Measurements from ENCODE around the gene SLFN14. TPM values are rescaled to one million over a fixed set of nuclear protein-coding genes. Genes with fewer than 3 reads are reported as not detected.

Gene SLFN14
- total RNA-seq, 1 experiment from 2014 or later = not detected

DNA sequence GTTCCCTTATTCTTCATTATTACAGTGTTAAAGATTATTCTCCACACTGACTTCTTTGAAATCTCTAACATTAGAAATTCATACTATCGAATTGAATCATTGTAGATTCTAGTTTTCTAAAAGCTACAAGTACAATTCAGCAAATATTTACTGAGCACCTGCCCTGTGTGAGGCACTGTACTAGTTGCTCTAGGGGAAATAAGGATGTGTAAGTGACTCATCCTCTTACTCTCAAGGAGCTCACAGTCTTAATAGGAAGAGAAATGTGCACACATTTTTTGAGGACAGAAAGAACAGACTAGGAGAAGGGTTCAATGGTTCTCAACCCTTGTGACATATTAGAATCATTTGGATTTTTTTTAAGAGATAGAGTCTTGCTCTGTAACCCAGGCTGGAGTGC lies 15.5 kb downstream of the SLFN14 start:
- no peak for DNase-seq (ENCODE audit: unreplicated experiment)
- ChIA-PET POLR2A (no interaction called here), CTCF (interaction anchor here (0.6 to 17.2 kb wide), 5 partner anchors 8 to 376 kb away, joined by 3 to 394 read pairs (median 3); no protein-coding TSS in a partner anchor)
- no peaks in the 10 kb centered on the region for H3K4me1 Mint-ChIP-seq (ENCODE audit: insufficient read depth, unreplicated experiment)
- TF ChIP-seq, protein P1, sequence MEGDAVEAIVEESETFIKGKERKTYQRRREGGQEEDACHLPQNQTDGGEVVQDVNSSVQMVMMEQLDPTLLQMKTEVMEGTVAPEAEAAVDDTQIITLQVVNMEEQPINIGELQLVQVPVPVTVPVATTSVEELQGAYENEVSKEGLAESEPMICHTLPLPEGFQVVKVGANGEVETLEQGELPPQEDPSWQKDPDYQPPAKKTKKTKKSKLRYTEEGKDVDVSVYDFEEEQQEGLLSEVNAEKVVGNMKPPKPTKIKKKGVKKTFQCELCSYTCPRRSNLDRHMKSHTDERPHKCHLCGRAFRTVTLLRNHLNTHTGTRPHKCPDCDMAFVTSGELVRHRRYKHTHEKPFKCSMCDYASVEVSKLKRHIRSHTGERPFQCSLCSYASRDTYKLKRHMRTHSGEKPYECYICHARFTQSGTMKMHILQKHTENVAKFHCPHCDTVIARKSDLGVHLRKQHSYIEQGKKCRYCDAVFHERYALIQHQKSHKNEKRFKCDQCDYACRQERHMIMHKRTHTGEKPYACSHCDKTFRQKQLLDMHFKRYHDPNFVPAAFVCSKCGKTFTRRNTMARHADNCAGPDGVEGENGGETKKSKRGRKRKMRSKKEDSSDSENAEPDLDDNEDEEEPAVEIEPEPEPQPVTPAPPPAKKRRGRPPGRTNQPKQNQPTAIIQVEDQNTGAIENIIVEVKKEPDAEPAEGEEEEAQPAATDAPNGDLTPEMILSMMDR (IDR thresholded peaks at IDR 0.05; ENCODE audit: unreplicated experiment) = no peak
- H3K27ac Mint-ChIP-seq (ENCODE audit: low read depth, unreplicated experiment) = no peak overlapping the region
- H3K9me3 Mint-ChIP-seq (ENCODE audit: unreplicated experiment) = no peaks in the 10 kb centered on the region
- intact Hi-C loops (cut with micrococcal nuclease) = no loop called here
- no peak overlapping the region for H3K4me3 Mint-ChIP-seq (ENCODE audit: unreplicated experiment)
- peaks cover 55% of the 10 kb centered on the region for H3K27me3 Mint-ChIP-seq (ENCODE audit: insufficient read depth, unreplicated experiment)
- BruUV-seq (replicated peaks) = no TSS peak
- H3K36me3 Mint-ChIP-seq (ENCODE audit: insufficient read depth, unreplicated experiment) = no peaks in the 10 kb centered on the region

DNA sequence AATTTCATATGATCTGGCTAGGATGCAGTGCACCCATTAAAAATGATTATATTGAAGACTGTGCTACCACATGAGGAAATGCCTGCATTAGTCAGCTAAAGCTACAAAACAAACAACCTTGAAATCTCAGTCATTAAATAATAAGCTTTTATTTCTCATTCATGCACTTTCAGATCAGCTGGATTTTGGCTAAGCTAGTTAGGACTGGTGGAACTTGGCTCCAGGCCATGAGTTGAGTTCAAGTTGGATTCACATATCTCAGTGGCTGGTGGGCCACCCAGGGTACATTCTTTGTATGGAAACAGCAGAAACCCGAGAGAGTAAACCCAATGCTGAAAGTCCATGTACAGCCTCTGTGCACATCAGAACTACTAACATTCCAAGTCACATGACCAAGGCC lies 16.8 kb downstream of the SLFN14 start:
- Mint-ChIP-seq H3K4me3 (ENCODE audit: unreplicated experiment) (no peak overlapping the region), H3K27ac (ENCODE audit: low read depth, unreplicated experiment) (no peak overlapping the region), H3K27me3 (ENCODE audit: insufficient read depth, unreplicated experiment) (peaks cover 42% of the 10 kb centered on the region), H3K36me3 (ENCODE audit: insufficient read depth, unreplicated experiment) (no peaks in the 10 kb centered on the region), H3K9me3 (ENCODE audit: unreplicated experiment) (no peaks in the 10 kb centered on the region), H3K4me1 (ENCODE audit: insufficient read depth, unreplicated experiment) (no peaks in the 10 kb centered on the region)
- intact Hi-C loops (cut with micrococcal nuclease) = no loop called here
- POLR2A ChIA-PET = interaction anchor here (0.9 kb wide), 1 partner anchor 35 kb away, joined by 3 read pairs; the partner anchor contains the start of gene PEX12
- TF ChIP-seq, protein P1 (IDR thresholded peaks at IDR 0.05; ENCODE audit: unreplicated experiment) = no peak
- DNase-seq (ENCODE audit: unreplicated experiment) = no peak
- CTCF ChIA-PET = interaction anchor here (0.6 to 17.2 kb wide), 2 partner anchors 233 to 403 kb away, joined by 3 to 394 read pairs; no protein-coding TSS in a partner anchor
- BruUV-seq (replicated peaks) = no TSS peak

DNA sequence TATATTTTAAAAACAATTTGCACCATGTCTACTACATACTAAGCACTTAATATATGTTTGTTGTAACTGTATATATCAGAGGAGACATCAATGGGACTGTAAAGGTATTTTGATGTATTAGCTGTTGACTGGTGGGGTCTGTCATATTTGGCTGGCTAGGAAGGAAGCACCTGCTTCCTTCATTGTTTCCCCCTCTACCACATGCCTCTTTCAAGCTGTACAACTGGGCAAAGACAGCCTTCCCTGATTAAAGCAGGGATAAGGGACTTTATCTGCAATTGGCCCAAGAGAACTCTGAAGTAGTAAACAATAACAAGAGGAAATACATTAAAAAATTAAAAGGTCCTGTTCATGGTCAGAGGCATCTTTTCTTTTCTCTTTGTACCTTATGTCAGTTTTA lies 17.6 kb downstream of the SLFN14 start:
- BruUV-seq (replicated peaks) = no TSS peak
- no peak overlapping the region for H3K4me3 Mint-ChIP-seq (ENCODE audit: unreplicated experiment)
- intact Hi-C loops (cut with micrococcal nuclease) = no loop called here
- DNase-seq (ENCODE audit: unreplicated experiment) = no peak
- POLR2A ChIA-PET = interaction anchor here (0.6 kb wide), 1 partner anchor 20 kb away, joined by 3 read pairs; no protein-coding TSS in a partner anchor
- no peak overlapping the region for H3K27ac Mint-ChIP-seq (ENCODE audit: low read depth, unreplicated experiment)
- H3K9me3 Mint-ChIP-seq (ENCODE audit: unreplicated experiment) = no peaks in the 10 kb centered on the region
- no peaks in the 10 kb centered on the region for H3K36me3 Mint-ChIP-seq (ENCODE audit: insufficient read depth, unreplicated experiment)
- H3K27me3 Mint-ChIP-seq (ENCODE audit: insufficient read depth, unreplicated experiment) = peaks cover 33% of the 10 kb centered on the region
- TF ChIP-seq, protein P1 (IDR thresholded peaks at IDR 0.05; ENCODE audit: unreplicated experiment) = no peak
- H3K4me1 Mint-ChIP-seq (ENCODE audit: insufficient read depth, unreplicated experiment) = no peaks in the 10 kb centered on the region
- CTCF ChIA-PET = interaction anchor here (1.2 to 17.2 kb wide), 2 partner anchors 181 to 232 kb away, joined by 3 to 394 read pairs; no protein-coding TSS in a partner anchor

DNA sequence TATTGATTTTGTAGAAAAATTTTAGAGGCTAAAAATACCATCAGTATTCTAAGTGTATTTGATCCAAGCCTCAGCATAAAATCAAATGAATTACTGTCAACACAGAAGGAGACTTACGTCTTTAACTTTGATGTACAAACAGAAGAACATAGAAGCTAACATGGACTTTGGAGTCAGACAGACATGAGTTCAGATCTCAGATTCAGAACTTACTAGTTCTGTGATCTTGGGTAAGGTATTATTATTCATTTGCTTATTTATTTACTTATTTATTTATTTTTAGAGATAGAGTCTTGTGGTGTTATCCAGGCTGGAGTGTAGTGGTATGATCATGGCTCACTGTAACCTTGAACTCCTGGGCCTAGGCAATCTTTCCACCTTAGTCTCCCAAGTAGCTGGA lies 19.2 kb downstream of the SLFN14 start:
- BruUV-seq (replicated peaks) = no TSS peak
- no peak overlapping the region for H3K27ac Mint-ChIP-seq (ENCODE audit: low read depth, unreplicated experiment)
- H3K9me3 Mint-ChIP-seq (ENCODE audit: unreplicated experiment) = no peaks in the 10 kb centered on the region
- no peaks in the 10 kb centered on the region for H3K4me1 Mint-ChIP-seq (ENCODE audit: insufficient read depth, unreplicated experiment)
- peaks cover 18% of the 10 kb centered on the region for H3K27me3 Mint-ChIP-seq (ENCODE audit: insufficient read depth, unreplicated experiment)
- ChIA-PET POLR2A (no interaction called here), CTCF (interaction anchor here (0.9 to 17.2 kb wide), 3 partner anchors 8 to 372 kb away, joined by 3 to 394 read pairs (median 4); no protein-coding TSS in a partner anchor)
- no peak for DNase-seq (ENCODE audit: unreplicated experiment)
- TF ChIP-seq, protein P1 (IDR thresholded peaks at IDR 0.05; ENCODE audit: unreplicated experiment) = no peak
- no peak overlapping the region for H3K4me3 Mint-ChIP-seq (ENCODE audit: unreplicated experiment)
- intact Hi-C loops (cut with micrococcal nuclease) = no loop called here
- H3K36me3 Mint-ChIP-seq (ENCODE audit: insufficient read depth, unreplicated experiment) = no peaks in the 10 kb centered on the region
